Stimulated activated naive CD8-positive, alpha-beta T cell treated with anti-CD3 and anti-CD28 coated beads, Interleukin-15, Interleukin-2, amounts not matched to agents 100 ng/mL and 50 ng/mL, for 24 hours (primary cell): ENCODE data around the gene STK39.

Source experiments
- H3K27ac Mint-ChIP-seq: one replicate; pipeline ENCODE4 v1.8.0; 2021; ENCODE audit warnings: mild to moderate bottlenecking, mixed read lengths
- H3K27me3 Mint-ChIP-seq: one replicate; pipeline ENCODE4 v1.8.0; 2021; ENCODE audit warnings: mixed read lengths
- H3K36me3 Mint-ChIP-seq: one replicate; pipeline ENCODE4 v1.8.0; 2021; ENCODE audit warnings: low read depth, mixed read lengths
- H3K4me1 Mint-ChIP-seq: one replicate; pipeline ENCODE4 v1.8.0; 2021; ENCODE audit warnings: low read depth, mixed read lengths
- H3K4me3 Mint-ChIP-seq: one replicate; pipeline ENCODE4 v1.8.0; 2021; ENCODE audit warnings: mild to moderate bottlenecking, mixed read lengths
- H3K9me3 Mint-ChIP-seq: one replicate; pipeline ENCODE4 v1.8.0; 2021; ENCODE audit warnings: mixed read lengths

STK39 gene

DNA sequence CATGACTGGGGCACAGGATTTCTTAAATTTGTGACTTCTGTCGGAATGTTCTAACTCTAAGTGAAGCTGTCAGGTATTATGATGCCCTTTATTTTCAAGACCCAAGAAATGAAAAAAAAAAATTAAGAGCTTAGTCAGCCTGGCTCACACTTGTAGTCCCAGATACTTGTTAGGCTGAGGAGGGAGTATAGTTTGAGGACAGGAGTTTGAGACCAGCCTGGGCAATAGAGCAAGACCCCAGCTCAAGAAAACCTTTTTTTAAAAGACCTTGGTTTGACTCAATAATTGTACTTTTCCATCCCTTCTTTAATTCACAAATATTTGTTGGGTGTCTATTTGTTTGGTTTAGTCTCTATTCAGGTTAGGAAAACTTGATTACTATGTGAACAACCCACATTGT lies 310.0 kb downstream of the STK39 start:
- H3K36me3 Mint-ChIP-seq, result no peaks in the 10 kb centered on the region
- H3K4me3 Mint-ChIP-seq, result no peak overlapping the region
- H3K27ac Mint-ChIP-seq, result no peak overlapping the region
- no peaks in the 10 kb centered on the region for H3K4me1 Mint-ChIP-seq
- peaks cover 3% of the 10 kb centered on the region for H3K9me3 Mint-ChIP-seq
- H3K27me3 Mint-ChIP-seq, result peaks cover 12% of the 10 kb centered on the region

DNA sequence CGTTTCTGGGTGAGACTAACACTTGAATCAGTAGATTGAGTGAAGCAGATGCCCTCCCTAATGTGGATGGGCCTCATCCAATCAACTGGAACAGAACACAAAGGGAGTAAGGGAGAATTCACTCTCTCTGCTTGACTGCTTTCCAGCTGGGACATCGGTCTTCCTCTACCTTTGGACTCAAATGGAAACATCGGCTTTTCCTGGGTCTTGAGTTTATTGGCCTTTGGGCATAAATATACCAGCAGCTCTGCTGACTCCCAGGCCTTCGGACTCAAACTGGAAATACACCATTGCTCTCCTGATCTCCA lies 311.6 kb downstream of the STK39 start:
- peaks cover 3% of the 10 kb centered on the region for H3K9me3 Mint-ChIP-seq
- no peaks in the 10 kb centered on the region for H3K36me3 Mint-ChIP-seq
- H3K27ac Mint-ChIP-seq, result no peak overlapping the region

DNA sequence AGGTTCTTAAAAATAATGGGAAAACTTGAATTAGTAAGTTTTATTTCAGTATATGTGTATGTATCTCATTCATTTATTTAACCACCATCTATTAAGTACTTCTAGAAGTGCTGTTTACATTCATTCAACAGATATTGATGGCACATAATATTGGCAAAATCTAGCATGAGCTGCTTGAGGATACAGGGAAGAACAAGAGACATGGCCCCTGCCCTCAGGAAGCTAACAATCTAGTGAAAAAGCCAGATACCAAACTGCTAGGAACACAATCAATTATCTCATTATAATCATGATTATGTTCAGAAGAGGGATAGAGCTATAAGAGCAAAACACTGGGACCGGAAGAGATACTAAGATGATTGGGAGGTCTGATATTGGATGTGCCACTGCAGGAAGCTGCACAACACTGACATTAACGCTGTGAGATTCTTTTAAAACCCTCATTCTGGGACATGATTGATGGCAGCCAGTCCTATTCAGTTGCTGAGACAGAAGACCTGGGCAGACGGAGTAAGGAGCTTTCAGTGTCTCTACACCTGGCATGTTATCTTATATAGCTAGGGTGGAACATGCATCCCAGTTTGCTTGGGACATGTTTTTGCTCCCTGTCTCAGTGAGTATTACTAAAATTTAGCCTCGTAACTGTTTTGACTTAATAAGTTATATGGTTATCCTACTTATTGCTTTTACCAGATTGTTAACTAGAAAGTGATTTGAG lies 314.1 kb downstream of the STK39 start:
- H3K4me1 Mint-ChIP-seq, result no peaks in the 10 kb centered on the region
- no peak overlapping the region for H3K27ac Mint-ChIP-seq
- H3K4me3 Mint-ChIP-seq, result no peak overlapping the region
- no peaks in the 10 kb centered on the region for H3K36me3 Mint-ChIP-seq
- no peaks in the 10 kb centered on the region for H3K27me3 Mint-ChIP-seq
- H3K9me3 Mint-ChIP-seq, result peaks cover 3% of the 10 kb centered on the region

More for the DNA sequence above, 311.6 kb downstream of the STK39 start:
- no peak overlapping the region for H3K4me3 Mint-ChIP-seq
- peaks cover 10% of the 10 kb centered on the region for H3K27me3 Mint-ChIP-seq
- H3K4me1 Mint-ChIP-seq, result no peaks in the 10 kb centered on the region

DNA sequence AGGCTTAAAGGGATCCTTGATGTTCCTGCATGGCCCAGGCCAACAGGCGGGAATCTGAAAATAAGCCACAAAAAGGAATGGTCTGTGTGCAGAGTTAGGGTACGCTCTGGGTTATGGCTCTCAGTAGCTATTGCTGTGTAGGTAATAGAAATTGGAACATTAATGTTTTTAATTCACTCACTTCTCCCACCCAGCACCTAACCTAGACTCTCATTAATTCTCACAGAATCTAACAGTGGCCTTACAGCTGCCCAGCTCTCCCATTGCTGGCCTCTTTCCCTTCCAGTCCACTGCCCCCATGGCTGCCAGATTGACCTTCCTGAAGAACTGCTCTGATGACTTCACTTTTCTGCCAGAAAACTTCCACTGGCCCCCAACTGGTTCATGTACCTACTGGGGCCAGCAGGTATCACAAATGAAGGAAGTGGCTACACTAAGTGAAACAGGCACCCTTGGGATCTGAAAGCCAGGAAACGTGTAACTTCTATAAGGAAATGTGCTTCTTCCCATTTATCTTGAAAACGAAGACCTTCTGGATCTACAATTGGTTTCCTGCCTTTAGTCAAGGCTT lies 315.2 kb downstream of the STK39 start:
- Mint-ChIP-seq H3K27ac (no peak overlapping the region), H3K9me3 (peaks cover 3% of the 10 kb centered on the region), H3K27me3 (no peaks in the 10 kb centered on the region), H3K36me3 (no peaks in the 10 kb centered on the region), H3K4me3 (no peak overlapping the region), H3K4me1 (no peaks in the 10 kb centered on the region)

DNA sequence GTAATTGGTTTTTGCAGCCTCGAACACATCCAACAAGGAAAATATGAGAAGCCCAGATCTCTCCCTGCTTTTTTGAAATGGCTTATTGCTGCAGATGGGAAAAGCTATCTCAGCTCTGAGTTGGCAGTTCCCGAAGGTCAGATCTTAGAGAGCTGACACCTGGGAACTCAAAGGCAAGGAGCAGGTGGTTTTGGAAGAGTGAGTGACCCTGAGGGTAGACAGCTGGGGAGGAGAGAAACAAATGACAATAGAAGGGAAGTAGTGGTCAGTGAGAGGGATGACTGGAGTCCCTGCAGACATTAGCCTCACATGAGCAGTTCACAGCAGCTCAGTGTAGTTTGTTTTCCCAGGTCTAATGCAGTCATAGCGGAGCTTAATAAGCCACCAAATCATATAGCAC lies 317.9 kb downstream of the STK39 start:
- Mint-ChIP-seq H3K9me3 (no peaks in the 10 kb centered on the region), H3K36me3 (no peaks in the 10 kb centered on the region), H3K4me1 (no peaks in the 10 kb centered on the region), H3K4me3 (no peak overlapping the region), H3K27ac (no peak overlapping the region), H3K27me3 (no peaks in the 10 kb centered on the region)

DNA sequence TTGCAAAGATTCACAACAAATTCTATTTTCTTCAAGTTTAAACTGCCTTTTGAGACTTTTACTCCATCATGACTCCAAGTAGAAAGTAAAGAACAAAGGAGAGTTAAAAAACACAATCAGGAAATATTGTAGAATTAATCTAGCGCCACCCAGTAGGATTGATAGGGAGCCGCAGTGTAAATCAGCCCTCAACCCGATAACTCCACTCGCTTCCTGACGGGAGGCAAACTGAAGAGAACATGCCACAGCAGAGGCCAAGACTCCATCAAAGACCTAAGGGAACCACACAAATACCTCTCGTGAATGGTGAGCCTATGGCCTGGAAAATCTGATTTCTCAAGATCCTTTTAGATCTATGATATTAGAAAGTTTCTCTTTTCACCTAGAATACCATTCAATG lies 319.0 kb downstream of the STK39 start:
- Mint-ChIP-seq H3K4me1 (no peaks in the 10 kb centered on the region), H3K27ac (no peak overlapping the region), H3K27me3 (no peaks in the 10 kb centered on the region), H3K36me3 (no peaks in the 10 kb centered on the region), H3K4me3 (no peak overlapping the region), H3K9me3 (no peaks in the 10 kb centered on the region)

DNA sequence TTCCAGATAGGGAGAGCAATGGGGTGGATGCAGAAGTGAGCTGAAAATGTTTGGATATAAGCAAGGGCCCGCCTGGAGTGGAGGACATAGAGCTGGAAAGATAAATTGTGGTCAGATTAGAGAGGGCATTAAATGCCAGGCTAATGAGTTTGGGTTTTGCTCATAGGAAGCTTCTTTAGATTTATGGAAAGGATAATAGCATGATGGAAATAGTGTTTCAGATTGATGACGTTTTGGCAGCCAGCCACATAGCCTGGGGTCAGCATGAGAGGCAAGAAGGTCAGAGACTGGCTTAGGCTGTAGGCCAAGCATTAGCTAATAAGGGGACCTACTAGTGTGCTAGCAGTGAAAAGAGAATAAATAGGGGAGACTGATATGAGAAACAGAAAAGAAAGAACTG lies 321.6 kb downstream of the STK39 start:
- no peak overlapping the region for H3K27ac Mint-ChIP-seq
- H3K4me1 Mint-ChIP-seq, result no peaks in the 10 kb centered on the region
- no peaks in the 10 kb centered on the region for H3K27me3 Mint-ChIP-seq
- H3K36me3 Mint-ChIP-seq, result no peaks in the 10 kb centered on the region
- H3K9me3 Mint-ChIP-seq, result no peaks in the 10 kb centered on the region
- no peak overlapping the region for H3K4me3 Mint-ChIP-seq

DNA sequence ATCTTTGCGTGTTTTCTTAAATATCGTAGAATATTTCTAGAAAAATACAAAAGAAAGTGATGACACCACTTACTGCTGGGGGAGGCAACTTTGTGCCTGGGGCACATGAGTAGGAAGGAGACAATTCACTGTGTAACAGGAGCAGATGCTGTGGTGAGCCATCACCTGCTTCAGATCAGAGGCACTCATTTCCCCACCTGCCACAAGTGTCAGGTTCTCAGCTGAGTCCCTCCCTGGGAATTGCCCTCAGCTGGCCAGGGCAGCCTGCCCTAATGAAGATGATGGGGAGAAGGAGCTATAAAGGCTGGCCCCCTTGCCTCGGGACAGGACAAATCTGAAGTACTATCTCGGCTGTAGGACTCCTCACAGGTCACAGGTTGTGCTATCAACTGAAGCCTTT lies 322.8 kb downstream of the STK39 start:
- Mint-ChIP-seq H3K27ac (no peak overlapping the region), H3K4me3 (no peak overlapping the region), H3K36me3 (no peaks in the 10 kb centered on the region), H3K27me3 (no peaks in the 10 kb centered on the region), H3K4me1 (no peaks in the 10 kb centered on the region), H3K9me3 (no peaks in the 10 kb centered on the region)

DNA sequence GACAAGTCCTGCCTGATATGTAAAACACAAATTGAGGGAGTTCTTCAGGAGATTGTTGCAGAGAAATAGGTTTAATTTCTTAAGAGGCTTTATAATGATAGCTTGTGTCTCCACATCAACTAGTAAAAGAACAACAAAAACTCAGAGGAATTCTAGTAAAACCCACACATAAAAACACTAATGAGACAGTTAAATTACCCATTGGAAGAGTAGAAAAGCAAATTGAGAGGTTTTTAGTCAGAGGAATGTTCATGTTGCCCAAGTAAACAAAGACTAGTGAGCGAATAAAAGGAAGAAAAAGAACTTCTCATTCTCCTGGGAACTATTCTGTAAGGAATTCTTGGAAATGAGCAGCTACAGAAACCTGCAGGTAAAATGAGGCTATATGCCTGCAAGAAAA lies 330.6 kb downstream of the STK39 start:
- Mint-ChIP-seq H3K9me3 (no peaks in the 10 kb centered on the region), H3K4me3 (no peak overlapping the region), H3K27me3 (peaks cover 15% of the 10 kb centered on the region), H3K27ac (no peak overlapping the region), H3K36me3 (no peaks in the 10 kb centered on the region), H3K4me1 (no peaks in the 10 kb centered on the region)

DNA sequence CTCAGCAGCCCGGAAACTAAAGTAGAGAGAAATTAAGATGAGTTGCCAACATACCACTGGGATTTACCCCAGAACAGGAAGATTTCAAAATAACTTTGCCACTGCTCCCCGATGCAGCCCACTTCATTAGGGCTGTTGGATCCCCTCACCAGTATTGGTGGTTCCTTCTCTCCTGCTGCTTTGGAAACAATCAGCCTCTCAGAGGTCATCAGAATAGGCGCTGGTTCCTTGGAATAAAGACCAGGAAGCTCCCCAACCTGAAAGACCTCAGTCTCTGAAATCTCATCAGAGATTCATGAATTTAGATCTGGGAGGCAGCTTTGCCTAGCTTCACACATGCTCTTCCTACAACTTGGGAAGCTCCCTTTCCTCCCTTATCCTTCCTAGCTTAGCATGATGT lies 332.4 kb downstream of the STK39 start:
- H3K27ac Mint-ChIP-seq, result no peak overlapping the region
- H3K9me3 Mint-ChIP-seq, result no peaks in the 10 kb centered on the region
- H3K27me3 Mint-ChIP-seq, result peaks cover 26% of the 10 kb centered on the region
- no peaks in the 10 kb centered on the region for H3K36me3 Mint-ChIP-seq
- no peak overlapping the region for H3K4me3 Mint-ChIP-seq
- H3K4me1 Mint-ChIP-seq, result no peaks in the 10 kb centered on the region

DNA sequence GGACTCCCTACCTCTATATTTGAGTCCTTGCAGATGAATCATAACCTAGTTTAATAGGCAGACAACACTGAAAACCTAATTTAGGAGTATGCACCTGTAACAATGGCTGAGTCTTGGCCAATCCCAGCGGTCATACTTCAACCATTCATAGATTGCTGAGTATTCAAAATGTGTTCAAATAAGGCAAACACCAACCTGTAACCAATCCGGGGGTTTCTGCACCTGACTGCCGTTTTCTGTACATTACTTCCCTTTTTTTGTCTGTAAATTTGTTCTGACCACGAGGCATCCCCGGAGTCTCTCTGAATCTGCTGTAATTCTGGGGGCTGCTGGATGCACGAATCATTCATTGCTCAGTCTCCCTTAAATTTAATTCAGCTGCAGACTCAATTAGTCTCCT lies 338.6 kb downstream of the STK39 start:
- H3K27ac Mint-ChIP-seq, result no peak overlapping the region
- no peaks in the 10 kb centered on the region for H3K4me1 Mint-ChIP-seq
- H3K36me3 Mint-ChIP-seq, result no peaks in the 10 kb centered on the region
- no peak overlapping the region for H3K4me3 Mint-ChIP-seq
- no peaks in the 10 kb centered on the region for H3K9me3 Mint-ChIP-seq
- peaks cover 26% of the 10 kb centered on the region for H3K27me3 Mint-ChIP-seq

DNA sequence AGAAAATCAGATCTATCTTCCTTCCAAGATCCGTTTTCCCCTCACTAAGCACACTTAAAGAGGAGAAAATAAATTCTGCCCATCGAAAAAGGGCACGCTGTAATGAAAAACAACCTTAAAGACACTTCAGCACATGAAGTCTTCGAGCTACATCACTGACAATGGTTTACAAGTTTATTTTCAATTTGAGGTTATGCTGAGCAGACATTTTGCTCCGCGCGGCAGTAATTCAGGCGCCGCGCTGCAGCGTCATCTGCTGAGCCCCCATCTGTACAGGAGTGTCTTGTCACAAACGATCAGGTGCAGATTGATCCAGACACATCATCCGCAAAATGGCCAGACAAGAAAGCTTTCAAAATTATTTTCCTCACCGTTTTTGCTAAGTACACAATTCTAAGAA lies 341.7 kb downstream of the STK39 start:
- Mint-ChIP-seq H3K4me3 (no peak overlapping the region), H3K4me1 (no peaks in the 10 kb centered on the region), H3K9me3 (no peaks in the 10 kb centered on the region), H3K27ac (no peak overlapping the region), H3K27me3 (peaks cover 16% of the 10 kb centered on the region), H3K36me3 (no peaks in the 10 kb centered on the region)
